ENCODE measurements around the gene HS3ST4. TPM values are rescaled to one million over a fixed set of nuclear protein-coding genes. Genes with fewer than 3 reads are reported as not detected.
A peak's percentile ranks its signal among the peaks of the same experiment; 100 is the strongest.

HS3ST4 gene
- total RNA-seq: not detected in 2 replicates

DNA sequence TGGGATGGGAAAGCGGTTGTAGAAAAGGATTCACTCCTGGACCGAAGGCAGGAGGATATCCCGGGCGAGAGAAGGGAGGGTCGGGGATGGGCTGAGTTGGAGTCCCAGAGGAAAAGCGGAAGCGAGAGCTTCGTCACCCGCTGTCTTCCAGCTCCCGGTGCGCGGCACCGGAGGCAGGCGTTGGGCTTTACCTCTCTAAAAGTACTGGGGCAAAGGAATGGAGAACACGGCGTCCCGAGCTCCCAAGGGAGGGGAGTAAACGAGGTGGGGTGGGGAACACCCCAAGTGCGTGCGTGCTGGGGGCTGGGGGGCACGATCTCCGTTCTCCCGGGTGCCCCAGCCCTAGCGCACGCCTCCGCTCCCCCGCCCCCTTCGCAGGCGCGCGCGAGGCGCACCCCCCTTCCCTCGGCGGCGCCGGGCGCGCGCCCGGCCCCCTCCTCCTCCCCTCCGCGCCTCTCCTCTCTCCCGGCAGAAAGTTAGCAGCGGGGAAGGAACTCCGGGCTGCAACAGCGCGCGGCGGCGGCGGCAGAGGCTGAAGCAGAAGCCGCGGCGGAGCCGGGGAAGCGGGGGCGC is at the start of gene HS3ST4:
TSS of gene HS3ST4 (plus strand) at position 441 of the 573 bp plus-strand sequence.
- no peak for DNase-seq (ENCODE audit: low read depth)

DNA sequence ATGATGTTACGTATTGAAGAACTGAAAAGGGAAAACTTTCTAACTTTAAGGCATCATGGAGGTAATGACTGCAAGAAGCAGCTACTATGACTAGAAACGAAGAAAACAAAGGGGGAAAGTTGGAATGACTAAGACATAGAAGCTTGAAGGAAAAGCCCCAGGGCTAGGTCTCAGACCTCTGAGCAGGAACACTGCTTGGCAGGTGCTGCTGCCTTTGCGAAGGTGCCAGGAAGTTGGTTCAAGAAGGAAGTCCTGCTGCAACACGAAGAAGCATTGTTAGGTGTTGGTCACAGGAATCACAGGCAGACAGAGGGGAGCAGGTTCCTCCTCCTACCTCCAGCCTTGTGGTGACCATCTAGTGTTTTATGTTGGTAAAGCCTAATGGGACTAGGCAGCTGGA is 48.1 kb upstream of the HS3ST4 start:
- no peak for DNase-seq (ENCODE audit: low read depth)

- no peak for DNase-seq (ENCODE audit: low read depth)
Observed at GRCh38 chr16:25656639-25657038, 35.1 kb upstream of the HS3ST4 start.

- DNase-seq (ENCODE audit: low read depth): no peak
Observed at GRCh38 chr16:25676820-25677219, 14.9 kb upstream of the HS3ST4 start.

DNA sequence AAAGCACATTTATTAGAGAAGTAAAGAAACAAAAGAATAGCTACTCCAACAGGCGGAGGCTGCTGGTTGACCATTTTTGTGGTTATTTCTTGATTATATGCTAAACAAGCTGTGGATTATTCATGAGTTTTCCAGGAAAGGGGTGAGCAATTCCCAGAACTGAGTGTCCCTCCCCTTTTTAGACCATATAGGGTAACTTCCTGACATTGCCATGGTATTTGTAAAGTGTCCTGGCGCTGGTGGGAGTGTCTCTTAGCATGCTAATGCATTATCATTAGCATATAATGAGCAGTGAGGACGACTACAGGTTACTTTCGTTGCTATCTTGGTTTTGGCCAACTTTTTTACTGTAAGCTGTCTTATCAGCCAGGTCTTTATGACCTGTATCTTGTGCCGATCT is 12.2 kb upstream of the HS3ST4 start:
- no peak for DNase-seq (ENCODE audit: low read depth)

- DNase-seq (ENCODE audit: low read depth): no peak
Observed at GRCh38 chr16:25689137-25689836, 2.5 kb upstream of the HS3ST4 start.

DNA sequence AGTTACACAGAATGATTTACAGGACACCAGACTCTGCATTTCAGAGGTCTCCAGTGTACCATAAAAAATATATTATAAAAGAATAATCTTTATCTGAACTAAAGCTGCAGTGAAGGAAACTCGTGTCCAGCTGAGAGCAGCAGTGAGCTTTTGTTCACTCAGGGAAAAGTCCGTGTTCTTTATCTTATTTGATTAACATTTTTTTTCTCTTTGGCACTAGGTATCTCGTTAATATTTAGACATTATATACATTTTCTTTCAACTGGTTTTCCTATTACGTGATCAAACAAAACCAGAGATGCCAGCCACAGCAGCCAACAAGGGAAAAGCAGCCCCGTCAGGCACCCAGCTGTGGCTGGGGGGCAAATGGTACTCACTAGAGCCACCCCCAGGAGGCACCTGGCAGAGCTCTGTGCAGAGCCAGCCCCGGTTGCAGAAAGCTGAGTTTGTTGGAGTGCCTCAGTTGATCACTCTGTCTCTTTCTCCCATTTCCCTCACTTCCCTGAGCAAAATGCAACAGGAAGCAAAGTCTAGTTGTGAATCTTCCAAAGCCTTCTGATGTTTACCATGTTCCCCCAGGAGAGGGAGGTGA is 1.1 kb upstream of the HS3ST4 start:
- no peak for DNase-seq (ENCODE audit: low read depth)

GRCh38 chr16:25692351-25692741 is 587 bp downstream of the HS3ST4 start:
- DNase-seq (ENCODE audit: low read depth): no peak

DNA sequence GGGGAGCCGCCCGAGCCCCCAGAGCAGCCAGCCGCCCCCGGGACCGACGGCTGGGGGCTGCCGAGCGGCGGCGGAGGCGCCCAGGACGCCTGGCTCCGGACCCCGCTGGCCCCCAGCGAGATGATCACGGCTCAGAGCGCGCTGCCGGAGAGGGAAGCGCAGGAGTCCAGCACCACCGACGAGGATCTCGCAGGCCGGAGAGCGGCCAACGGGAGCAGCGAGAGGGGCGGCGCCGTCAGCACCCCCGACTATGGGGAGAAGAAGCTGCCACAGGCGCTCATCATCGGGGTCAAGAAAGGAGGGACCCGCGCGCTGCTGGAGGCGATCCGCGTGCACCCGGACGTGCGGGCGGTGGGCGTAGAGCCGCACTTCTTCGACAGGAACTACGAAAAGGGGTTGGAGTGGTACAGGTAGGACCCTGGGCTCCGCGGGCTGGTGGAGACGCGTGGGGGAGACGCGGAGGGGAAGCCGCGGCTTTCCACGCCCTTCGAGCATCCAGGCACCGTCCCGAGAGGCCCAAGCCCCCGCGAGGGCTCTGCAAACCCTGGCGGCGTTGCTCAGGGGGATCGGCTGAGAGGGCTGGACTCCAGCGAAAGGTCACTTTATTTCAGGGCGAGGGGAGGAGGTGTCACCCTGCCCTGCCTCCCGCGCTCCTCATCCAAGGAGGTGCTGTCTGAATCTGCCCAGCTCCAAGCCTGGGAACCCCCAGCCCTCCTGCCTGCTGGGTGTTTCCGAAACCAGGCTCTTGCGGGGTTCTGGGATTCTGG is 1.2 kb downstream of the HS3ST4 start:
- DNase-seq (ENCODE audit: low read depth): no peak

DNA sequence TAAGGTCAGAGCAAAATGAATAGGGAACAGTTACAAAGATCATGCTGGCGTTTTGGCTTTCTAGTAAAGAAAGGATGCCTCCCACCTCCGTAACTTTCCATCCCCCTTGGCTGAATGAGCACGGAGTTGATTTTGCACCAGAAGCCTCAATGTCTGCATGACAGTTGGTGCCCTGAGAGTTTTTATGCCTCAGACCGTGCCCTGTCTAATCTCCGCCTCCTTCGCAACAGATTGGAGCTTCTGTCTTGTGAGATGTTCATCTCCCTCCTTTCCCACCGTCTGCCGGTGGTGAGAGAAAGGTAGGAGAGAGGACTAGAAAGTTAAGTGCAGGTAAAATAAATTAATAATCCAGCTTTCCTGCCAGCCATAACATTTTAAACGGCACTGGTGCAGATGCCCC is 1.9 kb downstream of the HS3ST4 start:
- no peak for DNase-seq (ENCODE audit: low read depth)

DNA sequence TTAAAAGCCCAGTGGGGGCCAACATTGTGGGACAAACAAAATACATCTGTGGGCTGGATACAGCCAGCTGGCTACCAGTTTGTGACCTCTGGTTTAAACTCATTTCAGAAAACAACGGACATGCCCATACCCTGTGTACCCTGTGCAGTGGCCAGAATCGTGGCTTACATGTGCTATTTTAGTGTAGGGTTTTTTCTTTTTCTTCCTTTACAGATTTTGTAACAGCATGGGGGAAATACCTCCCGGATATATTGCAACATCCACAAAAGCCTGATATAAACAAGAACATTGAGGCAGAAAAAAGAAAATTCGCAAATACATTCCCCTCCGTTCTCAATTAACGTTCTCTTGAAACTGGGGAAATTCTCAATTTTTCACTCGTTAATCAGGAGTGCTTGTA is 7.3 kb downstream of the HS3ST4 start:
- DNase-seq (ENCODE audit: low read depth): no peak

- no peak for DNase-seq (ENCODE audit: low read depth)
Observed at GRCh38 chr16:25700547-25700946, 8.8 kb downstream of the HS3ST4 start.

DNA sequence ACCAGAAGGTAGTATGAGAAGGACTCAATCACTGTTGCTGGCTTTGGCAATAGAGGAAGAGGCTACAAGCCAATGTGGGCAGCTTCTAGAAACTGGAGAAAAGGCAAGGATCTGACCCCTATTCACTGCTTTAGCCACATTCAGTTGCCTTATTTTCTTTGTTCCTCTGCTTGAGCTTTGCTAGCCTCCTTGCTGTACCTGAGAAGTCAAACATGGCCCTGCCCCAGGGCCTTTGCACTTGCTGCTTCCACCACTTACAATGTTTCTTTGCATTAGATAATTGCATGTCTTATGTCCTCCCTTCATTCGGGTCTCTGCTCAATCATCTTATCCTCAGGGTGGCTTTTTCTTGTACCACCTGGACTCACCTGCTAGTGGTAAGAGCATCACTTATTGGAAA is 15.8 kb downstream of the HS3ST4 start:
- DNase-seq (ENCODE audit: low read depth): no peak

- DNase-seq (ENCODE audit: low read depth): peak; percentile 9
Observed at GRCh38 chr16:25707982-25708583, 16.3 kb downstream of the HS3ST4 start.

GRCh38 chr16:25709213-25709612 is 17.5 kb downstream of the HS3ST4 start:
- DNase-seq (ENCODE audit: low read depth): no peak

DNA sequence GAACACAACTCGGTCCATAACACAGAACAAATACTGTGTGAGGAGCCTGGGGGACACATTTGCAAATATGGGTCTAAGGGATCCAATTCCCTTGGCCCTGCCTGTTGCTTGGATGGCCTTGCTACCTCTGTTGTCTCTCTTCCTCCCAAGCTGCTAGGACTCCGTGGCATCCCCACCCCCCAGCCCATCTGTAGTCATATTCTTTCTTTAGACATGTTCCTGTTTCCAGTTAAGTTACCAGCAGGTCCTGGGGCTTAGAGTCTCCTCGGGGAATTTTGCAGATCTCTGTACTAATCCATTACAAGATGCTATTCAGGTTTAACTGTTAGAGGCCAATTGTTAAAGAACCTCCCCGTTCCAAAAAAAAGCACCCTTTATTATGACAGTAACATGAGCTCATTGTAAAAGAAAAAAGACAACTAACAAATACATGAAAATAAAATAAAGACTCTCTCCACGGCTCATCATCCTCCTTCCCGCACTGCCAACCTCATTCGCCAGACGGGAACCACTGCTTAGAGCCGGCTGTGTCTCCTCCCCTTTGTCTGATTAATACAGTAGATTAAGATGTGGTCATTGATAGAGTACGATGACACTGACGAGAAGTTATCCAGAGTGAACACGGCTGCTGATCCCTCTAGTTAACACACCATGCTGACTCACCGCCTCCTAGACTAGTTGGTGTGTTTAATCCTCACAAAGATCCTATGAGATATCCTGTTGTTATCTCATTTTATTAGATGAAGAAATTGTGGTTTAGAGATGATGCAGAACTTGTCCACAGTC is 22.2 kb downstream of the HS3ST4 start:
- no peak for DNase-seq (ENCODE audit: low read depth)

GRCh38 chr16:25716186-25716585 is 24.4 kb downstream of the HS3ST4 start:
- DNase-seq (ENCODE audit: low read depth): no peak

DNA sequence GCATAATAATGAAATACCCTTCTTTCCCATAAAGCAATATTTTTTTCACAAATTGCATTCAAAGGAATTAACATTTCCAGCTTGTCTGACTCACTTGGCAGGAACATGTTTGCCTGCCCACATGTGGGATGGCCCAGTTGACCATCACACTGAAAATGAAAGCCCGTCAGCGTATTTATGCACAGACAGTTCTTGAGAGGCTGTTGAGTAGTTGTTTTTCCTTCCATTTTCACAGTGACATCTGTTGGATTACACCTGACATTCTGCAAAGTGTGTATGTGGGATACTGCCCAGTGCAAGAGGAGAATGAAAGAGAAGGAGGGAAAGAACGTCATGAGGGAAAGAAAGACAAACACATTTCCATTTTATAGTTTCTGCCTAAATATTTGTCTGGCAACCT is 29.7 kb downstream of the HS3ST4 start:
- DNase-seq (ENCODE audit: low read depth): no peak

GRCh38 chr16:25726430-25727098 is 34.8 kb downstream of the HS3ST4 start:
- DNase-seq (ENCODE audit: low read depth): no peak

DNA sequence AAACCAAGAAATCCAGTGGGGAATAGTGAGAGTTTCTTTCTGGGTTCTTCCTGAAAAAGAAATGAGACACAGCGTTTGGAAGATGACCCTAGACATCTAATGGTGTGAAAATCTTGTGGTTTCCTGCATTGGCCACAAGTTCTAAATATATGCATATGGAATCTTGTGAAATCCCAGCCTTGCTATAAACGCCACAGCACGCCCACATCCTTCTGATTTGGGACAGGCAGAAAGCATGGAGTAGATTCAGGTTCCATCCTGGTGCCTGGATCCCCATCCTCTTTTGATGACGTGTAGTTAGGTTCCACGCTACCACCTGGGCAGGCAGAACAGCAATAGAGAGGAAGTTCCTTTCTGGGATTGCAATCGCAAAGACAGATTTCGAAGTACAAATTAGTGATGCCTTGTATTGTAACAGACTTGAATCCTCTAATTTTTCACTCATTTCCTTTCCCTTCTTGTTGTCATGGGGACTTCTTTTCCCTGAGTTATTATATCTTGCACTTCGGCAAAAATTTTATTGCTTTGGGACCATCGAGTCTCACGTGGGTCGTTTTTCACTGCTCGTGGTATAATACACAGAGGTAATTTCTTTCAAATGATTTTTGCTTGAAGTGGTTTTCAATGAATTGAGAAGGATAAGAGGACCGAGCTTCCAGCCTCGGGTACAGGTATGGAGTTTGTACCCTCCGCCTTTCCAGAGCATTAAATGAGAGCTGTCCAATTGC is 37.6 kb downstream of the HS3ST4 start:
- no peak for DNase-seq (ENCODE audit: low read depth)
